ENCODE measurements around the gene ENPP1.
"Not testable (repeated sequence)": the region's sequence is repeated elsewhere in the genome, so short reads cannot be mapped to it uniquely, and the experiment has no call there.

Gene ENPP1

GRCh38 chr6:131854803-131855202, 47.0 kb downstream of the ENPP1 start:
- DNase-seq (ENCODE audit: extremely low read depth, low read depth), result no peak
- TF ChIP-seq CTCF (IDR thresholded peaks at IDR 0.05; ENCODE audit: low read depth, low read length, missing control alignments), result no peak
- H3K4me3 ChIP-seq (replicated peaks; ENCODE audit: low read depth, low read length), result no peak overlapping the region

GRCh38 chr6:131858765-131859415, 51.1 kb downstream of the ENPP1 start:
- TF ChIP-seq CTCF (IDR thresholded peaks at IDR 0.05; ENCODE audit: low read depth, low read length, missing control alignments), result no peak
- DNase-seq (ENCODE audit: extremely low read depth, low read depth), result peak; percentile 48
- no peak overlapping the region for H3K4me3 ChIP-seq (replicated peaks; ENCODE audit: low read depth, low read length)

GRCh38 chr6:131859658-131860057, 51.8 kb downstream of the ENPP1 start:
- DNase-seq (ENCODE audit: extremely low read depth, low read depth); H3K4me3 ChIP-seq (replicated peaks; ENCODE audit: low read depth, low read length): not testable (repeated sequence)

- no peak for TF ChIP-seq CTCF (IDR thresholded peaks at IDR 0.05; ENCODE audit: low read depth, low read length, missing control alignments)
- H3K4me3 ChIP-seq (replicated peaks; ENCODE audit: low read depth, low read length), result no peak overlapping the region
- no peak for DNase-seq (ENCODE audit: extremely low read depth, low read depth)
These were observed 53.6 kb downstream of the ENPP1 start for GRCh38 chr6:131861381-131861780.

- DNase-seq (ENCODE audit: extremely low read depth, low read depth), result no peak
- no peak overlapping the region for H3K4me3 ChIP-seq (replicated peaks; ENCODE audit: low read depth, low read length)
- no peak for TF ChIP-seq CTCF (IDR thresholded peaks at IDR 0.05; ENCODE audit: low read depth, low read length, missing control alignments)
These were observed 54.7 kb downstream of the ENPP1 start for GRCh38 chr6:131862476-131862875.

GRCh38 chr6:131867744-131868143, 59.9 kb downstream of the ENPP1 start:
- TF ChIP-seq CTCF (IDR thresholded peaks at IDR 0.05; ENCODE audit: low read depth, low read length, missing control alignments), result no peak

GRCh38 chr6:131868836-131869235, 61.0 kb downstream of the ENPP1 start:
- no peak overlapping the region for H3K4me3 ChIP-seq (replicated peaks; ENCODE audit: low read depth, low read length)
- TF ChIP-seq CTCF (IDR thresholded peaks at IDR 0.05; ENCODE audit: low read depth, low read length, missing control alignments), result no peak
- no peak for DNase-seq (ENCODE audit: extremely low read depth, low read depth)

More at GRCh38 chr6:131867744-131868143, 59.9 kb downstream of the ENPP1 start:
- no peak for DNase-seq (ENCODE audit: extremely low read depth, low read depth)
- H3K4me3 ChIP-seq (replicated peaks; ENCODE audit: low read depth, low read length), result no peak overlapping the region
